Measurements from ENCODE around the gene MRPL34.
A peak's percentile ranks its signal among the peaks of the same experiment; 100 is the strongest.

The MRPL34 gene

GRCh38 chr19:17341845-17342244 is 36.2 kb downstream of the MRPL34 start:
- DNase-seq, result no peak

GRCh38 chr19:17346109-17346671 is 40.5 kb downstream of the MRPL34 start:
- DNase-seq, result peak; percentile 70 to 90 (median 87)

- DNase-seq, result no peak
These were observed 41.7 kb downstream of the MRPL34 start for GRCh38 chr19:17347361-17347760.

- DNase-seq, result no peak
These were observed 42.2 kb downstream of the MRPL34 start for GRCh38 chr19:17347877-17348276.

- peak in 3 of 4 experiments; percentile 12 to 23 (median 22) for DNase-seq
These were observed 43.0 kb downstream of the MRPL34 start for GRCh38 chr19:17348700-17349099.

- no peak for DNase-seq
These were observed 46.3 kb downstream of the MRPL34 start for GRCh38 chr19:17351815-17352435.

- DNase-seq, result no peak
These were observed 47.1 kb downstream of the MRPL34 start for GRCh38 chr19:17352608-17353280.

- no peak for DNase-seq
These were observed 47.7 kb downstream of the MRPL34 start for GRCh38 chr19:17353386-17353785.
